GM21619 (cell line): ENCODE data around the gene PCSK4.

Experiments
- ATAC-seq: cut with Tn5 transposase; IDR thresholded peaks from one replicate; pipeline ENCODE4 v1.9.1; 2021; ENCODE audit not compliant: unreplicated experiment

Gene PCSK4

GRCh38 chr19:1457031-1457739, 33.0 kb downstream of the PCSK4 start:
- no peak for ATAC-seq

- no peak for ATAC-seq
Observed at GRCh38 chr19:1456121-1456900, 33.8 kb downstream of the PCSK4 start.

- no peak for ATAC-seq
Observed at GRCh38 chr19:1455336-1456120, 34.6 kb downstream of the PCSK4 start.

- no peak for ATAC-seq
Observed at GRCh38 chr19:1455002-1455335, 35.2 kb downstream of the PCSK4 start.

GRCh38 chr19:1453525-1454364, 36.4 kb downstream of the PCSK4 start:
- no peak for ATAC-seq

- ATAC-seq, result no peak
Observed at GRCh38 chr19:1452802-1453524, 37.2 kb downstream of the PCSK4 start.

- ATAC-seq, result no peak
Observed at GRCh38 chr19:1451916-1452801, 38.0 kb downstream of the PCSK4 start.

GRCh38 chr19:1450735-1451731, 39.1 kb downstream of the PCSK4 start:
- no peak for ATAC-seq

- no peak for ATAC-seq
Observed at GRCh38 chr19:1449467-1450442, 40.4 kb downstream of the PCSK4 start, which contains the start of gene APC2. Gene APC2, plus strand, starts transcription at chr19:1450121. Its CDS starts 2,881 bp downstream, at chr19:1453002.

GRCh38 chr19:1447944-1448343, 42.2 kb downstream of the PCSK4 start:
- ATAC-seq, result no peak

- ATAC-seq, result no peak
Observed at GRCh38 chr19:1447504-1447903, 42.6 kb downstream of the PCSK4 start.

GRCh38 chr19:1446713-1447481, 43.3 kb downstream of the PCSK4 start:
- no peak for ATAC-seq

- no peak for ATAC-seq
Observed at GRCh38 chr19:1445932-1446712, 44.0 kb downstream of the PCSK4 start.

- peak; percentile 75 for ATAC-seq
Observed at GRCh38 chr19:1445185-1445931, 44.8 kb downstream of the PCSK4 start.
